Measurements from ENCODE around the gene SLC25A45.

Gene SLC25A45

GRCh38 chr11:65381716-65382032, 772 bp downstream of the SLC25A45 start:
- H3K36me3 ChIP-seq (replicated peaks): no peaks in the 10 kb centered on the region
- TF ChIP-seq CTCF (IDR thresholded peaks at IDR 0.05; ENCODE audit: low read depth, low read length, missing control alignments): no peak
- H3K4me3 ChIP-seq (ENCODE audit: low read depth, low read length): peak overlapping the region; percentile 38
- in situ Hi-C loops (cut with HindIII; ENCODE audit: low pct_ligation_motif_present, low sequenced_read_pairs): no loop called here
- peak; percentile 68 for DNase-seq
- peak overlapping the region; percentile 95 for H3K27ac ChIP-seq
- H3K27me3 ChIP-seq (replicated peaks): no peaks in the 10 kb centered on the region

DNA sequence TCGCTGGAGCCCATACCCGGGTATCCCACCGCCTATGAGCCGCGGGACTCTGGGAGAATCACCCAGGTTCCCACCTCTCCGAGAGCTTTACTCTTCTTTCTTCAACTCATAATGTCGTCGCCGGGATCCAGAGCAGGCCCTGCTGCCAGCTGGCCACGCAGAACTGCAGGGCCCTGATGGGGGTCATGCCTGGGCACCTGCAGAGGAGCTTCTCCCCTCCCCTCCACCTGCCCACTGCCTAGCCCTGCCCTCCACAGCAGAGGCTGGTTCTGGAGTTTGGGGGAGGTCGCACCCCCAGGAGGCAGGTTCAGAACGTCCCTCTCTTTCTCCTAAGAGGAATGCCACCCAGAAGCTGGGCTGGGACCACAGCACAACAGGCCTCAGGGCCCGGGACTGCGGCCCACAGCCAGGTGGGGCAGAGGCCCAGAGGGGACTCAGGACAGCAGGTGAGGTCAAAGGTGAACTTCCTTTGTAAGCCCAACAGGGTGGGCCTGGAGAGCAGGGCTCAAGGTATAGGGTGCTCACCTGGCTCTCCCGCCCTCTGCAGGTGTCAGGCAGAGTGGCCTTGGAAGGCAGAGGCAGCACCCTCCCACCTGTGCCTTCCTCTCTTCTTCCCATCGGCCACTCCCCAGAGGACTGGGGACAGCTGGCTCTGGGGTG, 1.9 kb downstream of the SLC25A45 start:
- DNase-seq: no peak
- no peaks in the 10 kb centered on the region for H3K27me3 ChIP-seq (replicated peaks)
- no peak overlapping the region for H3K4me3 ChIP-seq (ENCODE audit: low read depth, low read length)
- in situ Hi-C loops (cut with HindIII; ENCODE audit: low pct_ligation_motif_present, low sequenced_read_pairs): no loop called here
- no peak for TF ChIP-seq CTCF (IDR thresholded peaks at IDR 0.05; ENCODE audit: low read depth, low read length, missing control alignments)
- no peaks in the 10 kb centered on the region for H3K36me3 ChIP-seq (replicated peaks)
- H3K27ac ChIP-seq: no peak overlapping the region

- Histone ChIP-seq H3K27me3 (replicated peaks) (no peaks in the 10 kb centered on the region), H3K36me3 (replicated peaks) (no peaks in the 10 kb centered on the region), H3K27ac (no peak overlapping the region), H3K4me3 (ENCODE audit: low read depth, low read length) (no peak overlapping the region)
- TF ChIP-seq CTCF (IDR thresholded peaks at IDR 0.05; ENCODE audit: low read depth, low read length, missing control alignments): no peak
- DNase-seq: no peak
- in situ Hi-C loops (cut with HindIII; ENCODE audit: low pct_ligation_motif_present, low sequenced_read_pairs): no loop called here
Observed at GRCh38 chr11:65379698-65380459, 2.6 kb downstream of the SLC25A45 start.

- in situ Hi-C loops (cut with HindIII; ENCODE audit: low pct_ligation_motif_present, low sequenced_read_pairs): no loop called here
- H3K4me3 ChIP-seq (ENCODE audit: low read depth, low read length): no peak overlapping the region
- TF ChIP-seq CTCF (IDR thresholded peaks at IDR 0.05; ENCODE audit: low read depth, low read length, missing control alignments): no peak
- H3K27ac ChIP-seq: no peak overlapping the region
- DNase-seq: no peak
- no peaks in the 10 kb centered on the region for H3K36me3 ChIP-seq (replicated peaks)
- no peaks in the 10 kb centered on the region for H3K27me3 ChIP-seq (replicated peaks)
Observed at GRCh38 chr11:65378928-65379638, 3.4 kb downstream of the SLC25A45 start.

GRCh38 chr11:65378208-65378927, 4.1 kb downstream of the SLC25A45 start:
- peak; percentile 9 for TF ChIP-seq CTCF (IDR thresholded peaks at IDR 0.05; ENCODE audit: low read depth, low read length, missing control alignments)
- no peak overlapping the region for H3K4me3 ChIP-seq (ENCODE audit: low read depth, low read length)
- H3K27ac ChIP-seq: no peak overlapping the region

More at GRCh38 chr11:65378208-65378927, 4.1 kb downstream of the SLC25A45 start:
- in situ Hi-C loops (cut with HindIII; ENCODE audit: low pct_ligation_motif_present, low sequenced_read_pairs): no loop called here
- no peak for DNase-seq
- no peaks in the 10 kb centered on the region for H3K36me3 ChIP-seq (replicated peaks)
- H3K27me3 ChIP-seq (replicated peaks): no peaks in the 10 kb centered on the region
